ENCODE measurements around the gene CACNG1.

The CACNG1 gene

DNA sequence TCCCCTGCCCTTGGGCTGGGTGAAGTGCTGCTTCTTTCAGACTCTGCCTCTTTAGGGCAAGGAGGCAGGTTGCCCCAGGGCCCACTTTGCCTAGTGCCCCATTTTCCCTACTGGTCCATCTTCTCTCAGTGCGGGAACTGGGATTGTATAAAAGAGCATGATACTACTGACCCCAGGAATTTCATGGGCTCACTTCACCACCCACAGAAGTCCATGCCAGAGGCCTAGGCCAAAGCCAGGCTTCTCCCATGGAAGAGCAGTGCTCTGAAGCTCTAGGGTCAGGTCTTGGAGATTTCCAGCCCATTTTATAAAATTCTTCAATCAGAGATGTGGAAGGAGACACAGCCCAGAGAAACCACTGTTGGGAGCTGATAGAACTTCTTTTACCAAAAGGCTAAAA lies 5.7 kb downstream of the CACNG1 start:
- Histone ChIP-seq H3K27ac (replicated peaks) (no peak overlapping the region), H3K4me3 (replicated peaks; ENCODE audit: insufficient read depth, low read length) (no peak overlapping the region), H3K27me3 (ENCODE audit: insufficient read depth, poor library complexity, severe bottlenecking) (no peaks in the 10 kb centered on the region)
- TF ChIP-seq GABPA (IDR thresholded peaks at IDR 0.05; ENCODE audit: low read depth) (no peak), SPI1 (IDR thresholded peaks at IDR 0.05; ENCODE audit: borderline replicate concordance, low read depth) (no peak), CTCF (IDR thresholded peaks at IDR 0.05; ENCODE audit: insufficient read depth, low read length) (no peak), POLR2AphosphoS5 (IDR thresholded peaks at IDR 0.05; ENCODE audit: low read depth) (no peak)
- TF ChIP-seq, protein P1, sequence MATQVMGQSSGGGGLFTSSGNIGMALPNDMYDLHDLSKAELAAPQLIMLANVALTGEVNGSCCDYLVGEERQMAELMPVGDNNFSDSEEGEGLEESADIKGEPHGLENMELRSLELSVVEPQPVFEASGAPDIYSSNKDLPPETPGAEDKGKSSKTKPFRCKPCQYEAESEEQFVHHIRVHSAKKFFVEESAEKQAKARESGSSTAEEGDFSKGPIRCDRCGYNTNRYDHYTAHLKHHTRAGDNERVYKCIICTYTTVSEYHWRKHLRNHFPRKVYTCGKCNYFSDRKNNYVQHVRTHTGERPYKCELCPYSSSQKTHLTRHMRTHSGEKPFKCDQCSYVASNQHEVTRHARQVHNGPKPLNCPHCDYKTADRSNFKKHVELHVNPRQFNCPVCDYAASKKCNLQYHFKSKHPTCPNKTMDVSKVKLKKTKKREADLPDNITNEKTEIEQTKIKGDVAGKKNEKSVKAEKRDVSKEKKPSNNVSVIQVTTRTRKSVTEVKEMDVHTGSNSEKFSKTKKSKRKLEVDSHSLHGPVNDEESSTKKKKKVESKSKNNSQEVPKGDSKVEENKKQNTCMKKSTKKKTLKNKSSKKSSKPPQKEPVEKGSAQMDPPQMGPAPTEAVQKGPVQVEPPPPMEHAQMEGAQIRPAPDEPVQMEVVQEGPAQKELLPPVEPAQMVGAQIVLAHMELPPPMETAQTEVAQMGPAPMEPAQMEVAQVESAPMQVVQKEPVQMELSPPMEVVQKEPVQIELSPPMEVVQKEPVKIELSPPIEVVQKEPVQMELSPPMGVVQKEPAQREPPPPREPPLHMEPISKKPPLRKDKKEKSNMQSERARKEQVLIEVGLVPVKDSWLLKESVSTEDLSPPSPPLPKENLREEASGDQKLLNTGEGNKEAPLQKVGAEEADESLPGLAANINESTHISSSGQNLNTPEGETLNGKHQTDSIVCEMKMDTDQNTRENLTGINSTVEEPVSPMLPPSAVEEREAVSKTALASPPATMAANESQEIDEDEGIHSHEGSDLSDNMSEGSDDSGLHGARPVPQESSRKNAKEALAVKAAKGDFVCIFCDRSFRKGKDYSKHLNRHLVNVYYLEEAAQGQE (IDR thresholded peaks at IDR 0.05; ENCODE audit: insufficient replicate concordance, low read depth) = no peak
- no peak for DNase-seq (ENCODE audit: low read depth in 1 of 2, low spot score in 1 of 2)

GRCh38 chr17:67050471-67051154 lies 6.3 kb downstream of the CACNG1 start:
- Histone ChIP-seq H3K4me3 (replicated peaks; ENCODE audit: insufficient read depth, low read length) (no peak overlapping the region), H3K27me3 (ENCODE audit: insufficient read depth, poor library complexity, severe bottlenecking) (no peaks in the 10 kb centered on the region), H3K27ac (replicated peaks) (no peak overlapping the region)
- no peak for TF ChIP-seq CTCF (IDR thresholded peaks at IDR 0.05; ENCODE audit: insufficient read depth, low read length)
- no peak for TF ChIP-seq SPI1 (IDR thresholded peaks at IDR 0.05; ENCODE audit: borderline replicate concordance, low read depth)
- TF ChIP-seq, protein P1 (IDR thresholded peaks at IDR 0.05; ENCODE audit: insufficient replicate concordance, low read depth) = no peak
- no peak for TF ChIP-seq GABPA (IDR thresholded peaks at IDR 0.05; ENCODE audit: low read depth)
- no peak for TF ChIP-seq POLR2AphosphoS5 (IDR thresholded peaks at IDR 0.05; ENCODE audit: low read depth)
- DNase-seq (ENCODE audit: low read depth in 1 of 2, low spot score in 1 of 2) = no peak

DNA sequence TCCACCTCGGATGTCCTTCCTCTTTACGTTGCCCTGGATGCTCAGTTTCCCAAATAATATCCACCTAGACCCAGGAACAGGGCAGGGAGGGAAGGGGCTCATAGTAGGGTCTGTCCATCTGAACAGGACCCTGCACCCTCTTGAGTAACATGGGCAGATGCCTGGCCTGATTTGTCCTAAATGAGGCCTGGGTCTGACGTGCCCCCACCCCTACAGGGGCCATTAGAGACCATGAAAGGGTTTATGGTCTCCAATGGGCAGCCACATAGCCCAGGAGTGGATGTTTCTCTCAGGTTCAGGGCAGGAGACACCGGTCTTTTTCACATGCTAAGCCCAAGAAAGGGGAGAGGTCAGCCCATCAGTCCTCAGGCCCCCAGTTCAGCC lies 6.8 kb downstream of the CACNG1 start:
- Histone ChIP-seq H3K27ac (replicated peaks) (no peak overlapping the region), H3K27me3 (ENCODE audit: insufficient read depth, poor library complexity, severe bottlenecking) (no peaks in the 10 kb centered on the region), H3K4me3 (replicated peaks; ENCODE audit: insufficient read depth, low read length) (no peak overlapping the region)
- DNase-seq (ENCODE audit: low read depth in 1 of 2, low spot score in 1 of 2) = no peak
- TF ChIP-seq CTCF (IDR thresholded peaks at IDR 0.05; ENCODE audit: insufficient read depth, low read length) (no peak), SPI1 (IDR thresholded peaks at IDR 0.05; ENCODE audit: borderline replicate concordance, low read depth) (no peak), POLR2AphosphoS5 (IDR thresholded peaks at IDR 0.05; ENCODE audit: low read depth) (no peak), GABPA (IDR thresholded peaks at IDR 0.05; ENCODE audit: low read depth) (no peak)
- TF ChIP-seq, protein P1 (IDR thresholded peaks at IDR 0.05; ENCODE audit: insufficient replicate concordance, low read depth) = no peak
